Mammary epithelial cell (primary cell): ENCODE measurements around the gene STXBP6.

Source experiments
- CTCF ChIP-seq, 2 donors: IDR thresholded peaks in 1 of 2; conservative IDR thresholded peaks in 1 of 2; 2 replicates each; pipeline ENCODE4 v1.5.1; 2011 to 2012; ENCODE audit warnings: inconsistent platforms in 2 of 2, low read length in 2 of 2, mild to moderate bottlenecking in 2 of 2, control low read depth in 1 of 2, low read depth in 1 of 2; ENCODE audit not compliant: insufficient read depth in 1 of 2; ENCODE audit errors: extremely low read depth in 1 of 2
- EZH2 ChIP-seq: IDR thresholded peaks from 2 replicates; pipeline ENCODE4 v1.6.1; 2012; ENCODE audit warnings: low read length, inconsistent platforms, borderline replicate concordance

DNA sequence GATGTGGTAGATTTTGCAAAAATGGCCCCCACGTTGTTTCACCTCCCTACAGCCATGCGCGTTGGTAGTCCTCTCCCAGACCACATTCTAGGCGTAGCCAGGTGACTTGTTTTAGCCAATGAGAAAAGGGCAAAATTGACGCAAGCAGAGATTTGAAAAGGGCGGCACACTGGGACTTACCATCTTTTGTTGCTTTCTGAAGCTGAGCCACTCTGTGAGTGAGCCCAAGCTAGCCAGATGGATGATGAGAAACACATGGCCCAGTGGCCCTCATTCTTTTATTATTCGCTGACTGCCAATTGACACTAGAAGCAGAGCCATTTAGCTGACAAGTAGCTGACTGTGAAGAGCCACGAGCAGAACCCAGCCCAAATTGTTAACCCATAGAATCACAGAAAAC lies 274.0 kb downstream of the STXBP6 start:
- TF ChIP-seq CTCF (conservative IDR thresholded peaks at IDR 0.05 in 1 of 2, IDR thresholded peaks at IDR 0.05 in 1 of 2; ENCODE audit: extremely low read depth in 1 of 2, insufficient read depth in 1 of 2, low read depth in 1 of 2, low read length in 2 of 2) (no peak), EZH2 (no peak)
